ENCODE data around the gene TREH.

DNA sequence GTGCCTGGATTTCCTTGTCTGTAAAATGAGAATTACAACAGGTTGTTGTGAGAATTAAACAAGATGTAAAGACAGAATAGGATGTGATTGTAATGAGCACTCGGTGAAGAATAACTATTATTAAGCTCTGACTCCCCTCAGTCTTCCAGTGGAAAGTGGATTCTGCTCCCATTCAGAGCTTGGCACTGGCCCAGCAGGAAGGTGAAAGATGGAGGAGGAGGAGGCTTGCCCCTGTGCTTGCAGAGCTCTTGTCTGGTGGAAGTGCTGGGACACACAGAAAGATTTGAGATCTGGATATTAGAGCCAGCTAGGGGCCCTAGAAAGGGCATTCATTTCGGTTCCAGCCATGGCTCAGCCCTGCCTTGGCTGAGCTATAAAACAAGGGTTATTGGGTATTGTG is 43.8 kb downstream of the TREH start:
- TF ChIP-seq, protein P1, sequence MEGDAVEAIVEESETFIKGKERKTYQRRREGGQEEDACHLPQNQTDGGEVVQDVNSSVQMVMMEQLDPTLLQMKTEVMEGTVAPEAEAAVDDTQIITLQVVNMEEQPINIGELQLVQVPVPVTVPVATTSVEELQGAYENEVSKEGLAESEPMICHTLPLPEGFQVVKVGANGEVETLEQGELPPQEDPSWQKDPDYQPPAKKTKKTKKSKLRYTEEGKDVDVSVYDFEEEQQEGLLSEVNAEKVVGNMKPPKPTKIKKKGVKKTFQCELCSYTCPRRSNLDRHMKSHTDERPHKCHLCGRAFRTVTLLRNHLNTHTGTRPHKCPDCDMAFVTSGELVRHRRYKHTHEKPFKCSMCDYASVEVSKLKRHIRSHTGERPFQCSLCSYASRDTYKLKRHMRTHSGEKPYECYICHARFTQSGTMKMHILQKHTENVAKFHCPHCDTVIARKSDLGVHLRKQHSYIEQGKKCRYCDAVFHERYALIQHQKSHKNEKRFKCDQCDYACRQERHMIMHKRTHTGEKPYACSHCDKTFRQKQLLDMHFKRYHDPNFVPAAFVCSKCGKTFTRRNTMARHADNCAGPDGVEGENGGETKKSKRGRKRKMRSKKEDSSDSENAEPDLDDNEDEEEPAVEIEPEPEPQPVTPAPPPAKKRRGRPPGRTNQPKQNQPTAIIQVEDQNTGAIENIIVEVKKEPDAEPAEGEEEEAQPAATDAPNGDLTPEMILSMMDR (conservative IDR thresholded peaks at IDR 0.05; ENCODE audit: low read length), result no peak
- TF ChIP-seq EZH2phosphoT487 (IDR thresholded peaks at IDR 0.05; ENCODE audit: borderline replicate concordance, low read depth, low read length), result no peak
